AG09309 (cell line): ENCODE results near the gene CCDC91.

Source experiments
- DNase-seq: peaks from one replicate; pipeline ENCODE4 v3.0.0-alpha.2; 2010; ENCODE audit warnings: low read depth
- H3K4me3 ChIP-seq: 2 replicates; pipeline ENCODE4 v1.5.1; 2011; ENCODE audit warnings: mild to moderate bottlenecking, low read depth, low read length, moderate library complexity; ENCODE audit not compliant: control insufficient read depth
- CTCF ChIP-seq: IDR thresholded peaks from 2 replicates; pipeline ENCODE4 v1.5.1; 2011; ENCODE audit warnings: mild to moderate bottlenecking, low read depth, low read length, inconsistent platforms; ENCODE audit not compliant: insufficient read depth, control insufficient read depth; ENCODE audit errors: missing control alignments

CCDC91 gene

DNA sequence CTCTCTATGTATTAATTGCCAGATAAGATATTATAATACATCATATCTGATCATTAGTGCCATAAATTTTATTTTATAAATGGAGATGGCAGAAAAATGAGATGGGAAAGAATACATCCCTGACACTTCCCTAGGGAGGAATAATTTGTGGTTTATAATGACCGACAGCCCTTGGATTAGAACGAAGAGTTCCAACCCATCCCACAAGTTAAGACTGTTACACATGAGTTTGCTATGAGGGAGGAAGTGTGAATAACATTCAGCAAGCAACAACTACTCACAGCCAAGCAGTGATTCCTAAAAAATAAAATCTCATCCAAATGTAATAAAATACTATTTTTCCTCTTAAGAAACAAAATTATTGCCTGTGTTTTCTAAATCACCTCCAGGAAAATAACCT is 299.0 kb downstream of the CCDC91 start:
- no peak for DNase-seq
- H3K4me3 ChIP-seq: no peak overlapping the region
- TF ChIP-seq CTCF: no peak

DNA sequence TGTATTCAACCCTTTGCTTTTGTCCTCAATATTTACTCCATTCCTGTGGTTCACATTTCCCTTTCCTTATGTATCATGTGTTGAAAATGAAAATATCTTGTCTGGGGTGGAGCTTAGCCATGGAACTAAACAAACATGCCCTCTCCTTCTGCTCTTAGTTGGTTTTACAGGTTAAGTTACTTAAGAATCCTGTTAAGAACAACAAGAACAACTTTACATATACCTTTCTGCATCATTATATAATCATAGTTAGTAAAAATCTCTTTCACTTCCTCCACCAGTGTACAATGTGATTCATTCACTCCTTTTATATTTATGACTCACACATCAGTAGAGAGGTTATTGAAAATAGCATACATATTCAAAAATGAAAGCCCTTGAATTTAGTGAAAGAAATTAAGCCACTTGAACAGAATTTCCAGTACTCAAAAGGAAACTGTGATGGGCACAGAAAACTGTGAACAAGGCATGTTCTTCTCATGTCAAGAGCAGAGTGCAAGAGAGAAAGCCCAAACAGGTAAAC is 307.7 kb downstream of the CCDC91 start:
- no peak for TF ChIP-seq CTCF
- no peak overlapping the region for H3K4me3 ChIP-seq
- no peak for DNase-seq

GRCh38 chr12:28498850-28499249 is 308.6 kb downstream of the CCDC91 start:
- DNase-seq: no peak
- no peak overlapping the region for H3K4me3 ChIP-seq
- TF ChIP-seq CTCF: no peak

DNA sequence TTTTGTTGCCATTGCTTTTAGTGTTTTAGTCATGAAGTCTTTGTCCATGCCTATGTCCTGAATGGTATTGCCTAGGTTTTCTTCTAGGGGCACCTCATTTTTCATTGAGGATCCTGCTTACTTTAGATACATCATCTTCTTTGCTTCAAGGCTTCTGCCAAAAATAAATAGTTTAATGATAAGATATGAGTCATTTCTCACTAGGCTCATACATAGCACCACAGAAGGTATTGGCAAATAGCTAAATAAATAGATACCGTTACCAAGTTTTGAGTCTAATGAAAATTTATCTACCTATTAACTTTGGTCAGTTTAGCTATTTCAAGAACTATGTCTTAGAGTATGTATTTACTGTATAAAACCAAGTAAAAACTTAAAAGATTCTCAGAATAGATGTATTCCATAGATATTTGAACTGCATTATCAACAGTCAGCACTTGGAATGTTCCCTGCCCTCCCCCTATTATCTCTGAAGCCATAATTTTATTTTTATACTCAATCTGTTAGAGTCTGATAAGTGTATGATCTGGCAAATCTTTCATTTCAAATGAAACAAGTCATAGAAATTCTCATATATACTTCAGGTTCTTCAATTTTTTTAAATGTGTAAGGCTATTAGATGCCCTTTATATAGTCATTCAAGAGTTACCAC is 310.2 kb downstream of the CCDC91 start:
- H3K4me3 ChIP-seq: no peak overlapping the region
- TF ChIP-seq CTCF: no peak
- DNase-seq: no peak

GRCh38 chr12:28506271-28506670 is 316.0 kb downstream of the CCDC91 start:
- DNase-seq: no peak
- no peak for TF ChIP-seq CTCF
- H3K4me3 ChIP-seq: no peak overlapping the region

- no peak overlapping the region for H3K4me3 ChIP-seq
- DNase-seq: peak; percentile 54
- no peak for TF ChIP-seq CTCF
Measured at GRCh38 chr12:28507033-28507432, 316.8 kb downstream of the CCDC91 start.
